IMR-90 (cell line): ENCODE measurements around the gene MEIOB. TPM values are rescaled to one million over a fixed set of nuclear protein-coding genes. Genes with fewer than 3 reads are reported as not detected.

Source experiments
- ATAC-seq: fragments of 200-7000 bp; cut with Tn5 transposase; 2 replicates; pipeline ENCODE4 v1.9.1; 2020; ENCODE audit warnings: low read depth, mild to moderate bottlenecking, moderate library complexity
- BruUV-seq: library from RNA; stranded (reverse); fragments of 400-500 nt; replicated peaks from 2 replicates; lab custom pipeline; 2021; lab: Mats Ljungman, UMichigan
- CTCF ChIA-PET: fragments of 300-600 bp; formaldehyde crosslinking; extraction: SDS; loops from one replicate; lab custom pipeline; 2021; ENCODE audit warnings: antibody characterized with exemption; lab: Yijun Ruan, JAX
- POLR2A ChIA-PET: fragments of 300-600 bp; sonication (Branson Sonifier 250); formaldehyde crosslinking; loops from one replicate; lab custom pipeline; 2022; ENCODE audit warnings: antibody characterized with exemption; ENCODE audit not compliant: unreplicated experiment; lab: Charles Lee
- DNase-seq: peaks from one replicate; pipeline ENCODE4 v3.0.0; 2013
- H2AFZ ChIP-seq: replicated peaks from 2 replicates; pipeline ENCODE3; 2013; ENCODE audit warnings: low read length, mild to moderate bottlenecking; ENCODE audit not compliant: poor library complexity
- H2AK5ac ChIP-seq: 2 replicates; pipeline ENCODE4 v1.6.1; 2013; ENCODE audit warnings: low read depth, low read length, inconsistent platforms
- H2AK9ac ChIP-seq: replicated peaks from 2 replicates; pipeline ENCODE3; 2013; ENCODE audit warnings: mild to moderate bottlenecking, low read depth, low read length, moderate library complexity; ENCODE audit not compliant: poor library complexity
- H2BK120ac ChIP-seq: 2 replicates; pipeline ENCODE4 v1.6.1; 2013; ENCODE audit warnings: low read depth, low read length, inconsistent platforms
- H2BK15ac ChIP-seq: 3 replicates; pipeline ENCODE4 v1.6.1; 2013; ENCODE audit warnings: low read depth, low read length, inconsistent platforms
- H2BK20ac ChIP-seq: 2 replicates; pipeline ENCODE4 v1.6.1; 2013; ENCODE audit warnings: low read depth, mild to moderate bottlenecking, inconsistent platforms, low read length, moderate library complexity
- H2BK5ac ChIP-seq: 2 replicates; pipeline ENCODE4 v1.6.1; 2013; ENCODE audit warnings: mild to moderate bottlenecking, low read depth, low read length, inconsistent platforms; ENCODE audit not compliant: poor library complexity, severe bottlenecking
- H3K14ac ChIP-seq: replicated peaks from 2 replicates; pipeline ENCODE4 v1.6.1; 2013; ENCODE audit warnings: low read depth, low read length, inconsistent platforms
- H3K18ac ChIP-seq: 2 replicates; pipeline ENCODE4 v1.6.1; 2013; ENCODE audit warnings: low read depth, low read length, control low read depth
- H3K23ac ChIP-seq: 2 replicates; pipeline ENCODE4 v1.6.1; 2013; ENCODE audit warnings: low read depth, low read length, inconsistent platforms
- H3K27ac ChIP-seq: 2 replicates; pipeline ENCODE4 v1.5.1; 2013; ENCODE audit warnings: mild to moderate bottlenecking, control low read depth, low read length; ENCODE audit not compliant: insufficient read depth
- H3K27me3 ChIP-seq: 2 replicates; pipeline ENCODE4 v1.6.1; 2013; ENCODE audit warnings: low read length; ENCODE audit not compliant: control insufficient read depth, insufficient read depth
- H3K36me3 ChIP-seq: 2 replicates; pipeline ENCODE4 v1.6.1; 2013; ENCODE audit warnings: low read length, mixed read lengths; ENCODE audit not compliant: control insufficient read depth, insufficient read depth
- H3K4ac ChIP-seq: 2 replicates; pipeline ENCODE4 v1.6.1; 2013; ENCODE audit warnings: low read depth, low read length, inconsistent platforms
- H3K4me1 ChIP-seq: 2 replicates; pipeline ENCODE4 v1.6.1; 2013; ENCODE audit warnings: low read length, mixed read lengths; ENCODE audit not compliant: control insufficient read depth, insufficient read depth
- H3K4me2 ChIP-seq: 2 replicates; pipeline ENCODE4 v1.6.1; 2013; ENCODE audit warnings: low read depth, mild to moderate bottlenecking, control low read depth, low read length, moderate library complexity
- H3K4me3 ChIP-seq: 2 replicates; pipeline ENCODE4 v1.5.1; 2013; ENCODE audit warnings: low read depth, mild to moderate bottlenecking, control low read depth, low read length, moderate library complexity; ENCODE audit not compliant: insufficient read depth
- H3K56ac ChIP-seq: 2 replicates; pipeline ENCODE4 v1.6.1; 2013; ENCODE audit warnings: low read length, inconsistent platforms; ENCODE audit not compliant: insufficient read depth; ENCODE audit errors: extremely low read depth
- H3K79me1 ChIP-seq, 2 experiments: 2 replicates each; pipeline ENCODE4 v1.6.1; 2013; ENCODE audit warnings: low read length in 2 of 2, inconsistent platforms in 1 of 2, low read depth in 1 of 2
- H3K9ac ChIP-seq: 2 replicates; pipeline ENCODE4 v1.6.1; 2013; ENCODE audit warnings: low read depth, low read length, control low read depth
- H3K9me1 ChIP-seq: 2 replicates; pipeline ENCODE4 v1.6.1; 2013; ENCODE audit warnings: low read length, inconsistent platforms; ENCODE audit not compliant: insufficient read depth
- H3K9me3 ChIP-seq: 2 replicates; pipeline ENCODE4 v1.6.1; 2013; ENCODE audit warnings: low read length; ENCODE audit not compliant: control insufficient read depth, insufficient read depth
- H4K20me1 ChIP-seq: 2 replicates; pipeline ENCODE4 v1.6.1; 2013; ENCODE audit warnings: low read length, inconsistent platforms; ENCODE audit not compliant: insufficient read depth
- H4K5ac ChIP-seq: 2 replicates; pipeline ENCODE4 v1.6.1; 2013; ENCODE audit warnings: mild to moderate bottlenecking, low read depth, low read length, control low read depth
- H4K8ac ChIP-seq, 2 experiments: 2 replicates each; pipeline ENCODE4 v1.6.1; 2013; ENCODE audit warnings: low read depth in 2 of 2, low read length in 2 of 2, control low read depth in 1 of 2, inconsistent platforms in 1 of 2
- H4K91ac ChIP-seq: 2 replicates; pipeline ENCODE4 v1.6.1; 2013; ENCODE audit warnings: low read depth, low read length, inconsistent platforms; ENCODE audit not compliant: insufficient read depth
- BHLHE40 ChIP-seq: fragments of 150-350 bp; IDR thresholded peaks from 2 replicates; pipeline ENCODE4 v1.6.1; 2016; ENCODE audit warnings: mild to moderate bottlenecking, low read depth, low read length
- CEBPB ChIP-seq: IDR thresholded peaks from 2 replicates; pipeline ENCODE4 v1.6.1; 2012; ENCODE audit warnings: low read depth, low read length, improper control_type of control experiment
- CHD1 ChIP-seq: IDR thresholded peaks from 2 replicates; pipeline ENCODE4 v1.6.1; 2012; ENCODE audit warnings: low read depth, low read length, improper control_type of control experiment
- FOS ChIP-seq: fragments of 150-350 bp; IDR thresholded peaks from 2 replicates; pipeline ENCODE4 v1.6.1; 2016; ENCODE audit warnings: low read depth, low read length
- MAFK ChIP-seq: IDR thresholded peaks from 2 replicates; pipeline ENCODE4 v1.6.1; 2012; ENCODE audit warnings: low read depth, low read length, improper control_type of control experiment
- MAZ ChIP-seq: IDR thresholded peaks from 2 replicates; pipeline ENCODE4 v1.6.1; 2012; ENCODE audit warnings: low read depth, mild to moderate bottlenecking, low read length, improper control_type of control experiment, moderate library complexity, borderline replicate concordance
- MXI1 ChIP-seq: IDR thresholded peaks from 2 replicates; pipeline ENCODE4 v1.6.1; 2012; ENCODE audit warnings: low read depth, mild to moderate bottlenecking, low read length, moderate library complexity, borderline replicate concordance
- NFE2L2 ChIP-seq: fragments of 150-350 bp; IDR thresholded peaks from 2 replicates; pipeline ENCODE4 v1.6.1; 2016; ENCODE audit warnings: low read depth, mild to moderate bottlenecking, low read length
- POLR2A ChIP-seq: IDR thresholded peaks from 2 replicates; pipeline ENCODE4 v1.6.1; 2012; ENCODE audit warnings: mild to moderate bottlenecking, low read depth, low read length
- RAD21 ChIP-seq: IDR thresholded peaks from 2 replicates; pipeline ENCODE4 v1.6.1; 2012; ENCODE audit warnings: low read length, improper control_type of control experiment
- RCOR1 ChIP-seq: IDR thresholded peaks from 2 replicates; pipeline ENCODE4 v1.6.1; 2012; ENCODE audit warnings: mild to moderate bottlenecking, low read length, improper control_type of control experiment; ENCODE audit not compliant: insufficient replicate concordance
- RFX5 ChIP-seq: IDR thresholded peaks from 2 replicates; pipeline ENCODE4 v1.8.0; 2012; ENCODE audit warnings: low read depth, mild to moderate bottlenecking, low read length, moderate library complexity
- SMC3 ChIP-seq: fragments of 150-350 bp; IDR thresholded peaks from 2 replicates; pipeline ENCODE4 v1.6.1; 2016; ENCODE audit warnings: low read depth, mild to moderate bottlenecking, antibody characterized with exemption, low read length, moderate library complexity
- WGBS, 2 experiments: methylation state at CpG; one replicate each; pipeline versions ENCODE4 v1.1.5 to v1.1.7; 2013; ENCODE audit warnings: missing lambda C conversion rate in 2 of 2; ENCODE audit not compliant: insufficient read length in 1 of 2; ENCODE audit errors: extremely low coverage in 2 of 2; 5-methylcytosine and 5-hydroxymethylcytosine counted together
- dilution Hi-C: fragments of 300-500 bp; cut with HindIII; formaldehyde crosslinking; loops from one replicate; pipeline ENCODE4 v1.14.3; 2018; ENCODE audit warnings: low sequenced_read_pairs; ENCODE audit not compliant: unreplicated experiment
- in situ Hi-C: fragments of 300-500 bp; cut with MboI; formaldehyde crosslinking; loops from 3 replicates; pipeline ENCODE4 v1.14.3; 2019; ENCODE audit warnings: low sequenced_read_pairs, inconsistent platforms, mixed read lengths
- intact Hi-C: fragments of 100-400 bp; cut with micrococcal nuclease; formaldehyde crosslinking; loops from 2 replicates; pipeline ENCODE4 v1.10.0; 2022
- polyA plus RNA-seq, 3 experiments: library from polyadenylated mRNA; depleted of rRNA; stranded (reverse); fragments of >200 nt; gene quantifications; 2 replicates each; pipeline ENCODE4 v1.2.3, GENCODE V29; 2012; ENCODE audit warnings: low replicate concordance in 1 of 3
- total RNA-seq: library from RNA; depleted of rRNA; stranded (reverse); fragments of >200 nt; gene quantifications from 2 replicates; pipeline ENCODE4 v1.2.3, GENCODE V29; 2012
- TF ChIP-seq, protein P1 (sequence below): fragments of 150-350 bp; IDR thresholded peaks from 2 replicates; pipeline ENCODE4 v1.6.1; 2016; ENCODE audit warnings: low read depth, mild to moderate bottlenecking, low read length, moderate library complexity, borderline replicate concordance
- TF ChIP-seq, protein P2 (sequence below): conservative IDR thresholded peaks from 2 replicates; pipeline ENCODE4 v1.5.1; 2012; ENCODE audit warnings: mild to moderate bottlenecking, low read depth, low read length, improper control_type of control experiment
- TF ChIP-seq, protein P3 (sequence below): fragments of 150-350 bp; IDR thresholded peaks from 2 replicates; pipeline ENCODE4 v1.6.1; 2017; ENCODE audit warnings: mild to moderate bottlenecking, antibody characterized with exemption, low read length, low read depth

MEIOB gene
- total and polyA plus RNA-seq, 2 of the 4 experiments (the other 2 are of a cell fraction) = 0.14 TPM; not detected in 1

DNA sequence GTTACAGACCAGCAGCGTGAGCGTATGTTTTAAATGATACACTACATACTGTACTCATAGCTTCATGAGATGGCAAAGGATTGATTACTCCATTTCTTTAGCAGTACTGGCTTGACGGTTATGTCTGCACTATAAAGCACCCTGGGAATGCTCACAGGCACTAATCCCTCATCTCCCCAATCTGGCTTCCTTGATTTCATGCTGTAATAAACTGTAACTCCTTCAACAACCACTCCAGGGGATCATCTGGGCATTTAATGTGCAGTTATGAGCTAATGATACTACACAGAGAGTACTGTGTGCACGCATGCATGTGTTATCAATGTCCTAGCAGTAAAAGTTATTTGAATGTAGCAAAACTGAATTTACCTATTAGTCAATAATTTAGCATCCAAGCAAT lies 20.2 kb downstream of the MEIOB start:
- ATAC-seq (no peak), DNase-seq (no peak)
- no peak overlapping the region for H3K23ac ChIP-seq
- H3K4ac ChIP-seq = no peak overlapping the region
- H2BK20ac ChIP-seq = no peak overlapping the region
- TF ChIP-seq MXI1 (no peak), RAD21 (no peak), FOS (no peak), NFE2L2 (no peak), BHLHE40 (no peak), CEBPB (no peak), POLR2A (no peak), MAFK (no peak), RFX5 (no peak), MAZ (no peak), CHD1 (no peak), SMC3 (no peak), RCOR1 (no peak)
- TF ChIP-seq, protein P1, sequence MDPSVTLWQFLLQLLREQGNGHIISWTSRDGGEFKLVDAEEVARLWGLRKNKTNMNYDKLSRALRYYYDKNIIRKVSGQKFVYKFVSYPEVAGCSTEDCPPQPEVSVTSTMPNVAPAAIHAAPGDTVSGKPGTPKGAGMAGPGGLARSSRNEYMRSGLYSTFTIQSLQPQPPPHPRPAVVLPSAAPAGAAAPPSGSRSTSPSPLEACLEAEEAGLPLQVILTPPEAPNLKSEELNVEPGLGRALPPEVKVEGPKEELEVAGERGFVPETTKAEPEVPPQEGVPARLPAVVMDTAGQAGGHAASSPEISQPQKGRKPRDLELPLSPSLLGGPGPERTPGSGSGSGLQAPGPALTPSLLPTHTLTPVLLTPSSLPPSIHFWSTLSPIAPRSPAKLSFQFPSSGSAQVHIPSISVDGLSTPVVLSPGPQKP = no peak
- TF ChIP-seq, protein P2, sequence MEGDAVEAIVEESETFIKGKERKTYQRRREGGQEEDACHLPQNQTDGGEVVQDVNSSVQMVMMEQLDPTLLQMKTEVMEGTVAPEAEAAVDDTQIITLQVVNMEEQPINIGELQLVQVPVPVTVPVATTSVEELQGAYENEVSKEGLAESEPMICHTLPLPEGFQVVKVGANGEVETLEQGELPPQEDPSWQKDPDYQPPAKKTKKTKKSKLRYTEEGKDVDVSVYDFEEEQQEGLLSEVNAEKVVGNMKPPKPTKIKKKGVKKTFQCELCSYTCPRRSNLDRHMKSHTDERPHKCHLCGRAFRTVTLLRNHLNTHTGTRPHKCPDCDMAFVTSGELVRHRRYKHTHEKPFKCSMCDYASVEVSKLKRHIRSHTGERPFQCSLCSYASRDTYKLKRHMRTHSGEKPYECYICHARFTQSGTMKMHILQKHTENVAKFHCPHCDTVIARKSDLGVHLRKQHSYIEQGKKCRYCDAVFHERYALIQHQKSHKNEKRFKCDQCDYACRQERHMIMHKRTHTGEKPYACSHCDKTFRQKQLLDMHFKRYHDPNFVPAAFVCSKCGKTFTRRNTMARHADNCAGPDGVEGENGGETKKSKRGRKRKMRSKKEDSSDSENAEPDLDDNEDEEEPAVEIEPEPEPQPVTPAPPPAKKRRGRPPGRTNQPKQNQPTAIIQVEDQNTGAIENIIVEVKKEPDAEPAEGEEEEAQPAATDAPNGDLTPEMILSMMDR = no peak
- TF ChIP-seq, protein P3, sequence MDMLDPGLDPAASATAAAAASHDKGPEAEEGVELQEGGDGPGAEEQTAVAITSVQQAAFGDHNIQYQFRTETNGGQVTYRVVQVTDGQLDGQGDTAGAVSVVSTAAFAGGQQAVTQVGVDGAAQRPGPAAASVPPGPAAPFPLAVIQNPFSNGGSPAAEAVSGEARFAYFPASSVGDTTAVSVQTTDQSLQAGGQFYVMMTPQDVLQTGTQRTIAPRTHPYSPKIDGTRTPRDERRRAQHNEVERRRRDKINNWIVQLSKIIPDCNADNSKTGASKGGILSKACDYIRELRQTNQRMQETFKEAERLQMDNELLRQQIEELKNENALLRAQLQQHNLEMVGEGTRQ = no peak
- CTCF ChIA-PET = no interaction called here
- no peak overlapping the region for H2BK15ac ChIP-seq
- no peak overlapping the region for H2AK5ac ChIP-seq
- POLR2A ChIA-PET = no interaction called here
- dilution Hi-C loops = no loop called here
- no peak overlapping the region for H2AFZ ChIP-seq
- intact Hi-C loops = no loop called here
- no peak overlapping the region for H2BK120ac ChIP-seq
- in situ Hi-C loops = no loop called here
- no peak overlapping the region for H3K18ac ChIP-seq
- no peak overlapping the region for H3K14ac ChIP-seq
- no peak overlapping the region for H3K27ac ChIP-seq
- H3K27me3 ChIP-seq = peaks cover 35% of the 10 kb centered on the region
- 67% methylated on average over 1 of the region's 4 CpGs; no CpG with 5 or more reads in 1 of the 2 experiments for WGBS, 2 experiments
- H4K8ac ChIP-seq = no peak overlapping the region
- H2BK5ac ChIP-seq = no peak overlapping the region
- no peak overlapping the region for H2AK9ac ChIP-seq
- H3K79me1 ChIP-seq = no peaks in the 10 kb centered on the region
- H3K56ac ChIP-seq = no peak overlapping the region
- no peak overlapping the region for H4K5ac ChIP-seq
- H4K91ac ChIP-seq = no peak overlapping the region
- H3K36me3 ChIP-seq = no peaks in the 10 kb centered on the region
- H3K9me3 ChIP-seq = no peaks in the 10 kb centered on the region
- no TSS peak for BruUV-seq
- no peak overlapping the region for H3K9ac ChIP-seq
- H3K4me1 ChIP-seq = no peaks in the 10 kb centered on the region
- H4K20me1 ChIP-seq = no peaks in the 10 kb centered on the region
- H3K9me1 ChIP-seq = no peaks in the 10 kb centered on the region
- H3K4me2 ChIP-seq = no peak overlapping the region
- H3K4me3 ChIP-seq = no peak overlapping the region
